Measurements from ENCODE around the gene MUSTN1.

Gene MUSTN1

GRCh38 chr3:52800079-52800478 lies 34.7 kb downstream of the MUSTN1 start:
- no peak for DNase-seq (ENCODE audit: low spot score)

DNA sequence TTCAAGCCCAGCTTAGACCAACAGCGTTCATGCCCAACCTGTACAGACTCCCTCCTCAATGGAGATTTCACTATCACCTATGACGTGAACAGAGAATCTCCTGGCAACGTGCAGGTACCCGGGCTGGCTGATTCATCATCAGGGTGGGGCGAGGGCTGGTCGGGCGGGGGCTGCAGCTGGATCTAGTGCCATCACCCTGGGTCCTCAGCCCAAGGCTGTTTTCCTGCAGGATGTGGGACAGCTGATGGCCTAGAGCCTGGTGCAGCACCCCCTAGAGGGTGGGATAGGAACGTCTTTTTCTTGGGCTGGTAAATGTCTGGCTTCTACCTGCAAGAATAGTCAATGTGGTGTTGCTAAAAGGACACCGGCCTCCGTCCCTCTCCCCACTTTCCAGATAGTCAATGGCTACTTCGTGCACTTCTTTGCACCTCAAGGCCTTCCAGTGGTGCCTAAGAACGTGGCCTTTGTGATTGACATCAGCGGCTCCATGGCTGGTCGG lies 35.8 kb downstream of the MUSTN1 start:
- DNase-seq (ENCODE audit: low spot score): peak; percentile 45

GRCh38 chr3:52798376-52798977 lies 36.3 kb downstream of the MUSTN1 start:
- DNase-seq (ENCODE audit: low spot score): no peak

DNA sequence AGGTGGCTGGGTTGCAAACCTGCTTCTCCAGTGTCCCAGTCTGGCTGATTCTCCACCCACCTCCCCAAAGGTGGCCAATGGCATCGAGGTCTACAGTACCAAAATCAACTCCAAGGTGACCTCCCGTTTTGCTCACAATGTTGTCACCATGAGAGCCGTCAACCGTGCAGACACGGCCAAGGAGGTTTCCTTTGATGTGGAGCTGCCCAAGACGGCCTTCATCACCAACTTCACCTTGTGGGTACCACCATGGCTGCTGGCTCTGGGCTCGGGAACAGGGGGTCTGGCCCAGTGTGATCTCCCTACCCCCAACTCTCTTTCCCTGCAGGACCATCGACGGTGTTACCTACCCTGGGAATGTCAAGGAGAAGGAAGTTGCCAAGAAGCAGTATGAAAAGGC lies 38.4 kb downstream of the MUSTN1 start:
- DNase-seq (ENCODE audit: low spot score): no peak

- no peak for DNase-seq (ENCODE audit: low spot score)
Measured at GRCh38 chr3:52795298-52795900, 39.4 kb downstream of the MUSTN1 start.

DNA sequence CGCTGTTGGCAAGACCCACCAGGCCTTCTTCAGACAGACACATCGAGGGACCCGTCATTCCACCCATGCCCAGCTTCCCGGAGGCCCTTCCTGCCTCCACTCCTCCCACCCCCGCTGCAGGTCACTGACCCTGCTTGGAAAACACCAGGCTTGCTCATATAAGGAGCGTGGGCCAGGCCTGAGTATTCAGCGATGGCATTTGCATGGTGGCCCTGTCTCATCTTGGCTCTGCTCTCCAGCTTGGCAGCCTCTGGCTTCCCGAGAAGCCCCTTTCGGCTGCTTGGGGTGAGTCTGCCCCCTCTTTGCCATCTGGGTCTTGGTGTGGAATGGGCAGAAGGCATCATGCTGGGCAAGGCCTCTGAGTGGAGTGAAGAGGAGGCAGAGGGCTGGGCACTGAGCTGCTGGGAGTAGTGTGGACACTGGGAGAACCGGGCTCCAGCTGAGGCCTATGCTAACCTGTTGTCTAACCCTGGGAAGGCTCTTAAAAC lies 40.2 kb downstream of the MUSTN1 start, which contains the start of gene ITIH3:
Gene ITIH3 (plus strand): TSS at position 185 of the 488 bp plus-strand sequence. CDS start 8 bp downstream, at position 193.
- no peak for DNase-seq (ENCODE audit: low spot score)

- DNase-seq (ENCODE audit: low spot score): no peak
Measured at GRCh38 chr3:52793702-52794611, 40.9 kb downstream of the MUSTN1 start.

- DNase-seq (ENCODE audit: low spot score): no peak
Measured at GRCh38 chr3:52792961-52793695, 41.7 kb downstream of the MUSTN1 start.

GRCh38 chr3:52792413-52792812 lies 42.4 kb downstream of the MUSTN1 start:
- no peak for DNase-seq (ENCODE audit: low spot score)

DNA sequence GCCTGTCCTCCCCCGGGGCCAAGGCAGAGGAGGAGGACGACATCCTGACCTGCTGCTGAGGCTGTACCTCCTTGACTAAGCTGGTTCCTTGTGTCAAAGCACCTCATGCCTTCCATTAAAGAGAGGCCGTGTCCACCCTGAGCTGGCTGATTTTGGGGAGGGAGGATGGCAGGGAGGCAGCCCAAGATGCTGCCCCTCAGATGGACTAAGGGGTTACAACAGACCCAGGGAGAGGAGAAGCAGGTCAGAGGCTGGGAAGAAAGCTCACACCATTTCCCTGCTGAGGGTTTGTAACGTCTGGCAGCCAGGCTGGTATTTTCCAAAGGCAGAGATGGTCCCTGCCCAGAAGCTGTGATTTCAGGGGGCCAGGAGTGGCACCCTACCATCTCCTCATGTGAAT lies 42.9 kb downstream of the MUSTN1 start:
- DNase-seq (ENCODE audit: low spot score): no peak

GRCh38 chr3:52791366-52791765 lies 43.5 kb downstream of the MUSTN1 start:
- no peak for DNase-seq (ENCODE audit: low spot score)

- DNase-seq (ENCODE audit: low spot score): no peak
Measured at GRCh38 chr3:52790741-52791140, 44.1 kb downstream of the MUSTN1 start.

GRCh38 chr3:52790337-52790736 lies 44.5 kb downstream of the MUSTN1 start:
- DNase-seq (ENCODE audit: low spot score): no peak

GRCh38 chr3:52789746-52790040 lies 45.1 kb downstream of the MUSTN1 start:
- DNase-seq (ENCODE audit: low spot score): no peak

DNA sequence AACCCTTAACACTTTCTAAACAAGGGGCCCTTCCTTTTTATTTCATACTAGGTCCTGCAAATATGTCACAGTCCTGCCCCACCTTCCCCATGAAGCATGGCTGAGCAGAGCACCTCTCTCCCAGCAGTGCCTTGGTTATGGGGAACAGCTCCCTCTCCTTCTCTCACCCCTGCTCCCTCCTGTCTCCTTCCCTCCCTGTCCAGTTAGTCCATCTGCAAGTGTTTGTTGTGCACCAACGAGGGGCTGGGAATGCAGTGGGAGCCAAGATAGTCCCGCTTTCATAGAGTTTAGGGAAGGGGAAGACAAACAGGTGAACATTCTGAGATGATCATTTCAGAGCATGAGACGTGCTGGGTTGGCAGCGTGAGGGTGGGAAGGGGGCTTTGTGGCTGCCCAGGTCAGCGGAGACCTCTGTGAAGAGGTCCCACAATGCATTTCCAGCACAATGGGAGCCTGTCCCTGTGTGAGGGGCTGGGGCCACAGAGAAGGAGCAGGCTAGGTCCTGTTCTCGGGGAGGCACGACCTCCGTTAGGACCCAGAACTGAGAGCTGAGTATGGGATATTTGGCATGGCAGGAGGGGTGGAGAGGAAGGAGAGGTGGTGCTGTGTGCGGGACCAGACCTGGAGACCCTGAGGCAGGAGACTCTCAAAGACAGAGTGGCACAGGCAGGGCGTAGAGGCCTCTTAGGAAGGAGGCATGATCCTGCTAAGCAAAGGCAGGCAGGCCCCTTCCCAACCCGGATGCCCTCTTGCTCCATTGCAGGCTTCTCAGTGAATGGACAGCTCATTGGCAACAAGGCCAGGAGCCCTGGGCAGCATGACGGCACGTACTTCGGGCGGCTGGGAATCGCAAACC lies 45.7 kb downstream of the MUSTN1 start:
- no peak for DNase-seq (ENCODE audit: low spot score)

GRCh38 chr3:52787672-52788625 lies 46.9 kb downstream of the MUSTN1 start:
- DNase-seq (ENCODE audit: low spot score): no peak

GRCh38 chr3:52787246-52787645 lies 47.6 kb downstream of the MUSTN1 start:
- no peak for DNase-seq (ENCODE audit: low spot score)

DNA sequence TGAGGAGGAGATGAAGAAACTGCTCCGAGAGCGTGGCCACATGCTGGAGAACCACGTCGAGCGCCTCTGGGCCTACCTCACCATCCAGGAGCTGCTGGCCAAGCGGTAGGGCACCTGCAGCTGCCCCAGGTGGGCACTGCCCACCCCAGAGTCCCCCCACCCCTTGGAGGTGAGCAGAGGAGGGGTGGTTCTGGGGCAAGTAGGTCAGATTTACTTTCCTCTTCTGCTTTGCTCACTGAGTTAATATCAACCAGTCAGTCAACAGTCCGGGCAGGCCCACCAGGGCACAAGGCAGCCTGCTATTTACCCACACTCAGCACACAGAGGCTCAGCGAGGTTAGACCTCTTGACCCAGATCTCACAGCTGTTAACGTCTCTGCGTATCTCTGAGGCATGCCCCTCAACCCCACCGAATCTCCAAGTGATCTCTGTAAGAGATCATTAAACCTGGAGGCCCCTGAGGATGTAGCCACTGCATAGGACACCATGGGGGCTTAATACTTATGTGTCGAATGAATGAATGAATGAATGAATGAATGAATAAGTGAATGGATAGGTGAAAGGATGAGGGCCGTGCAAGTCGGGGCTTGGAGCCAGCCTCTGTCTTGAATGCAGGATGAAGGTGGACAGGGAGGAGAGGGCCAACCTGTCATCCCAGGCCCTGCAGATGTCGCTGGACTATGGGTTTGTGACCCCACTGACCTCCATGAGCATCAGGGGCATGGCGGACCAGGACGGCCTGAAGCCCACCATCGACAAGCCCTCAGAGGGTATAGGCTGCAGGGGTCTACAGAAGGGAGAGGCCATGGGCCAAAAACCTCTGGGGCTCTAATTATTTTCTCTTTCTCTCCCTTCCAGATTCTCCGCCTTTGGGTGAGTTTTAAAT lies 48.2 kb downstream of the MUSTN1 start:
- no peak for DNase-seq (ENCODE audit: low spot score)

Measured in COLO829 (cell line).